GM23248 (cell line): ENCODE results near the gene SEBOX. TPM values are rescaled to one million over a fixed set of nuclear protein-coding genes. Genes with fewer than 3 reads are reported as not detected.

ENCODE experiments used
- DNase-seq: peaks from one replicate; pipeline ENCODE4 v3.0.0-alpha.2; 2015
- H2AFZ ChIP-seq: fragments of 200-600 bp; sonication (generic); 2 replicates; pipeline ENCODE4 v1.6.1; 2016; ENCODE audit warnings: antibody characterized with exemption
- H3F3A ChIP-seq: fragments of 200-600 bp; sonication (generic); 2 replicates; pipeline ENCODE4 v1.6.1; 2016; ENCODE audit warnings: mild to moderate bottlenecking, antibody characterized with exemption, mixed run types; ENCODE audit not compliant: insufficient read depth
- H3K27ac ChIP-seq: fragments of 200-600 bp; sonication (generic); 2 replicates; pipeline ENCODE4 v1.5.1; 2016; ENCODE audit warnings: mild to moderate bottlenecking
- H3K27me3 ChIP-seq: fragments of 200-600 bp; sonication (generic); replicated peaks from 2 replicates; pipeline ENCODE4 v1.6.1; 2016; ENCODE audit warnings: mild to moderate bottlenecking; ENCODE audit not compliant: insufficient read depth
- H3K36me3 ChIP-seq: fragments of 200-600 bp; sonication (generic); 2 replicates; pipeline ENCODE4 v1.6.1; 2016; ENCODE audit warnings: low read depth, mild to moderate bottlenecking
- H3K4me1 ChIP-seq: fragments of 200-600 bp; sonication (generic); 2 replicates; pipeline ENCODE4 v1.6.1; 2016; ENCODE audit warnings: mild to moderate bottlenecking; ENCODE audit not compliant: insufficient read depth
- H3K4me2 ChIP-seq: fragments of 200-600 bp; sonication (generic); one replicate; pipeline ENCODE4 v1.6.1; 2016; ENCODE audit warnings: mild to moderate bottlenecking; ENCODE audit not compliant: unreplicated experiment
- H3K4me3 ChIP-seq: fragments of 200-600 bp; sonication (generic); 2 replicates; pipeline ENCODE4 v1.5.1; 2016; ENCODE audit warnings: mild to moderate bottlenecking
- H3K79me2 ChIP-seq: fragments of 200-600 bp; sonication (generic); 2 replicates; pipeline ENCODE4 v1.6.1; 2016; ENCODE audit warnings: mild to moderate bottlenecking; ENCODE audit not compliant: insufficient read depth
- H3K9ac ChIP-seq: fragments of 200-600 bp; sonication (generic); 2 replicates; pipeline ENCODE4 v1.6.1; 2016; ENCODE audit warnings: mild to moderate bottlenecking
- H3K9me2 ChIP-seq: fragments of 200-600 bp; sonication (generic); 2 replicates; pipeline ENCODE4 v1.6.1; 2016; ENCODE audit warnings: mixed run types, mild to moderate bottlenecking, moderate library complexity; ENCODE audit not compliant: insufficient read depth
- H3K9me3 ChIP-seq: fragments of 200-600 bp; sonication (generic); one replicate; pipeline ENCODE4 v1.6.1; 2017; ENCODE audit warnings: low read depth
- H4K20me1 ChIP-seq: fragments of 200-600 bp; sonication (generic); 2 replicates; pipeline ENCODE4 v1.6.0; 2016; ENCODE audit not compliant: insufficient read depth
- EZH2 ChIP-seq: fragments of 200-600 bp; sonication (generic); IDR thresholded peaks from 2 replicates; pipeline ENCODE4 v1.6.1; 2018; ENCODE audit warnings: antibody characterized with exemption, mild to moderate bottlenecking; ENCODE audit not compliant: insufficient read depth, poor library complexity, severe bottlenecking
- EZH2phosphoT487 ChIP-seq: fragments of 200-600 bp; sonication (generic); IDR thresholded peaks from 2 replicates; pipeline ENCODE4 v1.6.1; 2018; ENCODE audit warnings: antibody characterized with exemption, moderate library complexity, mild to moderate bottlenecking, low read depth; ENCODE audit not compliant: insufficient read depth
- WGBS, 2 experiments: methylation state at CpG; one replicate each; pipeline ENCODE4 v1.1.6; 2015 to 2017; ENCODE audit warnings: low lambda C conversion rate in 2 of 2, low coverage in 1 of 2; ENCODE audit errors: missing lambda C conversion rate in 2 of 2; 5-methylcytosine and 5-hydroxymethylcytosine counted together
- in situ Hi-C: fragments of 300-500 bp; cut with MboI; formaldehyde crosslinking; loops from 2 replicates; pipeline ENCODE4 v1.15.0; 2020
- polyA plus RNA-seq: library from polyadenylated mRNA; unstranded; fragments of >200 nt; fragmentation: Nextera tagmentation; extraction: Ambion mirVana; gene quantifications from 2 replicates; pipeline ENCODE4 v1.2.1, GENCODE V29; 2016
- total RNA-seq: library from RNA; depleted of rRNA; stranded (reverse); fragments of >200 nt; shearing (Covaris generic); gene quantifications from 2 replicates; pipeline ENCODE4 v1.2.3, GENCODE V29; 2014

SEBOX gene
- total and polyA plus RNA-seq, 2 experiments from 2014 or later: not detected

DNA sequence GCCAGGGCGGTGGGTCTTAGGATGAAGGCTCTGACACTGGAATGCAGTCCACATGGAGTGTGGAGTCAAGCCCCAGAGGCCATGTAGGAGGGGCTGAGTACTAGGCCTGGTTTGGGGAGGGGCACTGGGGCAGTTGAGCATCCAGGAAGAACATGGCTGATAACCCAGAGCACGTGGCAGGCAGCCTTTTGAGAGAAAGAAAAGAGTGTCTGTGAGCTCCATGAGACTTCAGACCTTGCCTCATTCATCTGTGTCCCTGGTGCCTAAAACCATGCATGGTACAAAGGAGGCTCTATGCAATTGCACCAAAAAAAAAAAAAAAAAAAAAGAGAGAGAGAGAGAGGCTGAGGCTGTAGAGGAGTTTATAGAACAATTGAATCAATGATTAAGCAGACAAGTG, 26.4 kb upstream of the SEBOX start:
- Histone ChIP-seq H3K4me2 (no peak overlapping the region), H3K9me2 (no peaks in the 10 kb centered on the region), H3F3A (peaks cover 13% of the 10 kb centered on the region), H3K27me3 (no peaks in the 10 kb centered on the region), H3K27ac (no peak overlapping the region), H3K4me3 (no peak overlapping the region), H4K20me1 (no peaks in the 10 kb centered on the region), H3K79me2 (no peaks in the 10 kb centered on the region), H3K9ac (no peak overlapping the region), H3K9me3 (no peaks in the 10 kb centered on the region), H3K4me1 (peaks cover 12% of the 10 kb centered on the region), H2AFZ (no peak overlapping the region), H3K36me3 (peaks cover 8% of the 10 kb centered on the region; the same call in 1 of the 2 replicates)
- no peak for DNase-seq
- WGBS, 2 experiments: 62 to 75% methylated on average over 2 of the region's 2 CpGs
- no peak for TF ChIP-seq EZH2phosphoT487
- TF ChIP-seq EZH2: no peak
- in situ Hi-C loops: no loop called here

GRCh38 chr17:28390984-28391383, 26.0 kb upstream of the SEBOX start:
- Histone ChIP-seq H3K4me3 (no peak overlapping the region), H3K27ac (no peak overlapping the region), H2AFZ (no peak overlapping the region), H3K4me1 (peaks cover 12% of the 10 kb centered on the region), H3K36me3 (peaks cover 8% of the 10 kb centered on the region; the same call in 1 of the 2 replicates), H4K20me1 (no peaks in the 10 kb centered on the region), H3K9me2 (no peaks in the 10 kb centered on the region), H3F3A (peaks cover 13% of the 10 kb centered on the region), H3K79me2 (no peaks in the 10 kb centered on the region), H3K9ac (no peak overlapping the region), H3K27me3 (no peaks in the 10 kb centered on the region), H3K4me2 (no peak overlapping the region), H3K9me3 (no peaks in the 10 kb centered on the region)
- no peak for TF ChIP-seq EZH2phosphoT487
- no peak for TF ChIP-seq EZH2
- DNase-seq: no peak
- in situ Hi-C loops: no loop called here
- WGBS, 2 experiments: 100% methylated on average over 1 of the region's 1 CpG

- Histone ChIP-seq H4K20me1 (no peaks in the 10 kb centered on the region), H3K4me3 (no peak overlapping the region), H3K79me2 (no peaks in the 10 kb centered on the region), H3K9ac (no peak overlapping the region), H3K36me3 (peaks cover 8% of the 10 kb centered on the region; the same call in 1 of the 2 replicates), H3F3A (peaks cover 13% of the 10 kb centered on the region), H3K27me3 (no peaks in the 10 kb centered on the region), H3K4me2 (no peak overlapping the region), H3K9me3 (no peaks in the 10 kb centered on the region), H3K4me1 (peaks cover 12% of the 10 kb centered on the region), H3K27ac (no peak overlapping the region), H2AFZ (no peak overlapping the region), H3K9me2 (no peaks in the 10 kb centered on the region)
- DNase-seq: no peak
- 84 to 98% methylated on average over 2 of the region's 2 CpGs for WGBS, 2 experiments
- TF ChIP-seq EZH2 (no peak), EZH2phosphoT487 (no peak)
- in situ Hi-C loops: no loop called here
These were observed 25.6 kb upstream of the SEBOX start for GRCh38 chr17:28390563-28390962.

DNA sequence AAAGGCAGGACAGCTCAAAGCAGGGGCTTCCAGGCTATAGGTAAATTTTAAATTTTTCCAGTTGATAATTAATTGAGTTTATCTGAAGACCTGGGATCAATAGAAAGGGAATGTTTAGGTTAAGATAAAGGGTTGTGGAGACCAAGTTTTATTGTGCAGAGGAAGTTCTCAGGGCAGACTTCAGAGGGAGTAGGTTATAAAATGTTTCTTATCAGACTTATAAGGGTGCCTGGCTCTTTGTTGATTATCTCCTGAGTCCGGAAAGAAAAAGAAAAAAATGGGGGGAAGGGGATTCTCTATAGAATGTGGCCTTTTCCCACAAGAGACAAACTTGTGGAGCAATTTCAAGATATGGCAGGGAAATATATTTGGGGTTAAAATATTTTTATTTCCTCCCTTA, 25.1 kb upstream of the SEBOX start:
- Histone ChIP-seq H2AFZ (no peak overlapping the region), H4K20me1 (no peaks in the 10 kb centered on the region), H3K27me3 (no peaks in the 10 kb centered on the region), H3K9me3 (no peaks in the 10 kb centered on the region), H3K9me2 (no peaks in the 10 kb centered on the region), H3F3A (peaks cover 13% of the 10 kb centered on the region), H3K4me2 (no peak overlapping the region), H3K4me1 (peaks cover 10% of the 10 kb centered on the region), H3K79me2 (no peaks in the 10 kb centered on the region), H3K27ac (no peak overlapping the region), H3K36me3 (peaks cover 8% of the 10 kb centered on the region; the same call in 1 of the 2 replicates), H3K9ac (no peak overlapping the region), H3K4me3 (no peak overlapping the region)
- WGBS, 2 experiments: 90 to 100% methylated on average over 1 of the region's 1 CpG
- in situ Hi-C loops: no loop called here
- no peak for TF ChIP-seq EZH2phosphoT487
- no peak for TF ChIP-seq EZH2
- no peak for DNase-seq

DNA sequence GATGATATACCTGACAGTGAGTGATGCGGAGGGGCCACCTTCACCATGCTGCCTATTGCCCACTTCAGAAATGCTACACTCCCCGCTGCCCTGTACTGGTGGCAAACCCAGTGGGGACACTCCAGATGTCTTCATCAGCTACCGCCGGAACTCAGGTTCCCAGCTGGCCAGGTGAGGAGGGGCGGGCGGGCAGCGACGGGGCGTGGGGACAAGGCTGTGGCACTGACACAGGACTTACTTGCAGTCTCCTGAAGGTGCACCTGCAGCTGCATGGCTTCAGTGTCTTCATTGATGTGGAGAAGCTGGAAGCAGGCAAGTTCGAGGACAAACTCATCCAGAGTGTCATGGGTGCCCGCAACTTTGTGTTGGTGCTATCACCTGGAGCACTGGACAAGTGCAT, 23.1 kb upstream of the SEBOX start:
- Histone ChIP-seq H3K27ac (no peak overlapping the region), H4K20me1 (no peaks in the 10 kb centered on the region), H3F3A (no peaks in the 10 kb centered on the region), H3K4me1 (no peaks in the 10 kb centered on the region), H3K36me3 (peaks cover 8% of the 10 kb centered on the region; the same call in 1 of the 2 replicates), H3K9me2 (no peaks in the 10 kb centered on the region), H3K27me3 (no peaks in the 10 kb centered on the region), H2AFZ (no peak overlapping the region), H3K4me2 (no peak overlapping the region), H3K79me2 (no peaks in the 10 kb centered on the region), H3K9me3 (no peaks in the 10 kb centered on the region), H3K4me3 (no peak overlapping the region), H3K9ac (no peak overlapping the region)
- TF ChIP-seq EZH2: no peak
- TF ChIP-seq EZH2phosphoT487: no peak
- DNase-seq: no peak
- in situ Hi-C loops: no loop called here
- WGBS, 2 experiments: 94% methylated on average over 8 to 11 of the region's 11 CpGs
